NCI-H146 treated with DMSO at 0.1 percent for 48 hours (cell line): Measurements from ENCODE around the gene FLYWCH1.

Experiments used
- DNase-seq: peaks from one replicate; lab custom pipeline; 2025; ENCODE audit not compliant: unreplicated experiment; lab: John Stamatoyannopoulos, UW

Gene FLYWCH1

DNA sequence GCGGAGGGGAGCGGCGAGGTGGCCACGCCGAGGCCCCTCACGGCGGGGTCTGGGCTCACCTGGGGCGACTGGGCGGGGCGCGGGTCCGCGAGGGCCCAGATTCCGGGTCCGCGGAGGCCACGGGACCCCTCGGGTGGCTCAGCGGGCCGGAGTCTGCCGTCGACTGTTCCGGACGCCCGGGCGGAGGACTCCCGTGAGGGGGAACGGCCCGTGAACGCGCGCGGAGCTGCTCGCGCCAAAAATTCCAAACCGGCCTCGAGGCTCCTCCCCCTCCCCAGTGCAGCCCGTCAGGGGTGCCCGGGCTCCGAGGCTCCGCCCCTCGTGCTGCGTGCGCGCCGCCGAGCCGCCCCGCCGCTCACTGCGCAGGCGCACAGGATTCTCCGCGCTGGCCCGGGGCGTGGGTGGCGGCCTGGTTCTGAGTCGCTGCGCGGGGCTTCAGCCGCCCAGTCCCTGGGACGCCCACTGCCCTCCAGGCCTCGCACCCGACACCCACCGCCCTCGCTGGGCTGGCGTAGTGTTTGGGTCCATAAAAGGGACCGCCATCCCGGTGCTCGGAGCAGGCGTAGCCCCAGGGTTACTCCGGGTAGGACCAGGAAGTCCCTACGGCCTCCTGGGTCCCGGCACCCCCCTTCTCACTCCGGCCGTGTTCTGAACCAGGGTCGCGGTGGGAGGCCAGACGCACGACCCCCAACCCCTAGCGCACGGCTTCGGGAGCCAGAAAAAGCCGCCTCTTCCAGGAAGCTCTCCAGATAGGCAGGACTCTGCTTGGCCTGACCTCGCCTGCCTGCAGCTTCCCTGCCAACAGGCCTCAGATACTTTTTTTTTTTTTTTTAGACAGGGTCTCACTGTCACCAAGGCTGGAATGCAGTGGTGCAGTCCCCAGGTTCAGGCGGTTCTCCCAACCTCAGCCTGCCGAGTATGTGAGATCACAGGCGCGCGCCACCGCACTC lies 68.8 kb downstream of the FLYWCH1 start, which contains the start of gene PKMYT1:
Gene PKMYT1, minus strand, starts transcription at position 220 of the 950 bp plus-strand sequence. CDS start 789 bp downstream, outside the sequence.
- peak; percentile 70 for DNase-seq

DNA sequence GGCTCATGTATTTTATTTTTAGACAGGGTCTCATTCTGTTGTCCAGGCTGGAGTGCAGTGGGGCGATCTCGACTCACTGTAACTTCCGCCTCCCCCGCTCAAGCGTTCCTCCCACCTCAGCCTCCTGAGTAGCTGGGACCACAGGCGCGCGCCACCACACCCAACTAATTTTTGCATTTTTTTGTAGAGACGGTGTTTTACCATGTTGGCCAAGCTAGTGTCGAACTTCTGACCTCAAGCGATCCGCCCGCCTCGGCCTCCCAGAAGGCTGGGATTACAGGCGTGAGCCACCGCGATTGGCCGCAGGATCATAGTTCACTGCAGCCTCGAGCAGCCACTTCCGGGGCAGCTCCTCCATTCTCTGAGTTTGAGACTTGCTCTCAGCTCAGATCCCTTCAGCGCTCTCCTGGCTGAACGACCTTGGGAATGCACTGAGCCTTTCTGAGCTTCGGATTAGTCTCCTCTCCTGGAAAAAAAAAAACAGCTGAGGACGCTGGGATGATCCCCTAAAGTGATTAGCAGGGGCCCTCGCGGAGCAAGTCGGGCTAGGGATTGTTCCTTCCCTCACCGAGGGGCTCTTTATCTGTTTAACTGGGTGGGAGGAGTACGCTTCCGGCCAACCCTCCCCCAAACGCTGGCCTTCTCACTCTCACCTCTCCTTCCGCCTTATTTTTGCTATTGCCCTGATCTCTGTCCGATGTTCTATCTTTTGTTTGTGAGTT lies 69.6 kb downstream of the FLYWCH1 start:
- DNase-seq, result no peak

DNA sequence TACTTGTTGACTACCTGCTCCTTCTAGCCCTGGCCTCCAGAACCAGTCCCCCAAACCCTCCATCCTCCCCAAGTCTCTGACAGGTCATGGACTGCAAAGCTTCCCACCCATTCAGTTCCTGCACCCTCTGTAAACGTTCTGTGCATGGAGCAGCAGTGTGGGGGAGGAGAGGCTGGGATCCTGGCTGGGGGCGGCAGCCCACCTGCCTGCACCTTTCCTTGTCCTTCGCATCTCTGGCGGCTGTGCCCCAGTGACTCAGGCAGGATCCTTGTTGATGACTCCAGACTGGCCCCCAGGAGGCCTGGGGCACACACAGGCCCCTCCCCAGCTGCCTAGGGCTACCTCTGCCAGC lies 70.1 kb downstream of the FLYWCH1 start:
- DNase-seq, result no peak

DNA sequence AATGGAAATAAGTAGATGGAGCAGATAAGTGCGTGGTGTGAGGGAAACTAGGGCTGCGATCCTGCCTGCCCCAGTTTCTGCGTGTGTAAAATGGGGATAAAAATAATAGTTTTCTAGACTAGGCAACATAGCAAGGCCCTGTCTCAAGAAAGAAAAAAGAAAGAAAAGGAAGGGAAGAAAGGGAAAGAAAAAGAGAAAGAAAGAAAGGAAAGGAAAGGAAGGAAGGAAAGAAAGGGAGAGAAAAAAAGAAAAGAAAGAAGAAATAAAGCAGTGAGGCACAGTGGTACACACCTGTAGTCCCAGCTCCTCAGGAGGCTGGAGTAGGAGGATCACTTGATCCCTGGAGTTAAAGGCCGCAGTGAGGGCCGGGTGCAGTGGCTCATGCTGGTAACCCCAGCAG lies 70.7 kb downstream of the FLYWCH1 start:
- no peak for DNase-seq

DNA sequence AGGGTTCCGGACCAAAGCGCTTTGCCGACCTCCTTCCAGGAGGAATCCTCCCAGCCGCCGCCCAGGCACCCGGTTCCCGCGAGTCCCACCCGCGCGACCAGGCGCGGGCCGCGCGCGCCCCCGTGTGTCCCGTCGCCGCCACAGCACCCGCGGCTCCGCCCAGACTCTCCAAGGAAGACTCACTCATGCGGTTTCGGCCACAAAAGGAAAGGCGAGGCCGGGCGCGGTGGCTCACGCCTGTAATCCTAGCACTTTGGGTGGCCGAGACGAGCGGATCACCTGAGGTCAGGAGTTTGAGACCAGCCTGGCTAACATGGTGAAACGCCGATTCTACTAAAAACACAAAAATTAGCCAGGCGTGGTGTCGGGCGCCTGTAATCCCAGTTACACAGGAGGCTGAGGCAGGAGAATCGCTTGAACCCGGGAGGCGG lies 72.0 kb downstream of the FLYWCH1 start:
- peak; percentile 72 for DNase-seq

GRCh38 chr16:2985462-2985861 lies 73.7 kb downstream of the FLYWCH1 start:
- no peak for DNase-seq

DNA sequence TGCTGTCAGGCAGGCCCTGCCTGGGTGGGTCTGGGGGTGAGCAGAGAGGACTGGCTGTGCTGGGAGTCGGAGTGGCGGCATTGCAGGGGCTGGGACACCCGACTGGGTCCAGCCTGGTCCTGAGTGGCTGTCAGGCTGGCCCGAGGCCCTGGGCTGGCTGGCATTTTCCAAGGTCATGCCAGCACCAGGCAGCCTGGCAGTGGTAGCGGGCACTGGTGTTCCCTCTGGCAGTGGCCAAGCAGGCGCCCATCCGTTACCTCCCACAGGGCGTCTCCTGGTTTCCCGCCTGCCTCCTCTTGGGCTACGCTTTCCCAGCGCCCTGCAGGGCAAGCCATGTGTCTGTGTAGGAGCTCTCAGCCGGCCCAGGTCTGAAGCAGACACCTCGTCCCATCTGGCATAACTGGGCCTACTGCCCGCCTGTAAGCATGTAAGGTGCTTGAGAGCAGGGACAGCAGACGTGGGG lies 74.2 kb downstream of the FLYWCH1 start:
- DNase-seq, result no peak

DNA sequence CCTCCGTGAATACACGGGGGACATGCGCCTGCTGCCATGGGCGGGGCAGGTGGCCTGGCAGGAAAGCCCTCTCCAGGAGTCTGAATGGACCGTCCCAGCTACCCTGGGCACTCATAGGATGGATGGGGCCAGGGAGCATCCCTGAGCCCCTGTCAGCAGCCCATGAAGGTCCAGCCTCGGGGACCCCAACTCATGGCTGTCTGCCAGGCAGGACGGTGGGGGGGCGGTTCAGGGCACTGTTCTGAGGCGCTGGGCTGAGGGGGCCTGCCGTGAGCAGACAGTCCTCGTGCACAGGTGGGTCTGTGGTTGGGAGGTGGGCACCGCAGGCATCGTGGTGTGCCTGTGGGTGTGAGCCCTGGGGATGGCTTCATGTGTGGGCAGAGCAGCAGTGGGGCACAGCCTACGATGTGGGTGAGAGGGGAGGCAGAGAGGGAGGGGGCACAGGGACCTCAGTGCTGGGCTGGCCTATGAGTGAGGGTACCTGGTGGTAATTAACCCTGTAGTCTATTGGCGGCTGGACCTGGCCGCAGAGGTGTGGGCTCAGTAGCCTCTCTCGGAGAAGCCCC lies 75.0 kb downstream of the FLYWCH1 start:
- no peak for DNase-seq

DNA sequence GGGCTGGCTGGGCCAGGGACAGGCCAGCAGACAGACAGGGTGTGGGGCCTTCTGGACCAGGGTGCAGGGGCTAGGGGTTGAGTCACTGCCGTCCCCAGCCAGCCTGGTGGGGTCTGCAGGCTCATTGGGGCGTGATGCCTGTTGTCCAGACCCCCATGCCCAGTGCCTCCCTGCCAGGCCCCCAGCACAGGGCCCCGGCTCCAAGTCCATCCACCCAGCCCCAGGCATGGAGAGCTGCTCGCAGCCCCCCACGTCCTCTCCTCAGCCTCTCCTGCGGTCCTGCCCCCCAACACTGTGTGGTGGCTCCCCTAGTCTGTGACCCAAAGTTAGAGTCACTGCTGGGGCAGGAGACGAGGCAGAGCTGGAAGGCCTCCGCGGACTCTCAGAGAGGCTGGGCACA lies 75.6 kb downstream of the FLYWCH1 start:
- DNase-seq, result no peak

DNA sequence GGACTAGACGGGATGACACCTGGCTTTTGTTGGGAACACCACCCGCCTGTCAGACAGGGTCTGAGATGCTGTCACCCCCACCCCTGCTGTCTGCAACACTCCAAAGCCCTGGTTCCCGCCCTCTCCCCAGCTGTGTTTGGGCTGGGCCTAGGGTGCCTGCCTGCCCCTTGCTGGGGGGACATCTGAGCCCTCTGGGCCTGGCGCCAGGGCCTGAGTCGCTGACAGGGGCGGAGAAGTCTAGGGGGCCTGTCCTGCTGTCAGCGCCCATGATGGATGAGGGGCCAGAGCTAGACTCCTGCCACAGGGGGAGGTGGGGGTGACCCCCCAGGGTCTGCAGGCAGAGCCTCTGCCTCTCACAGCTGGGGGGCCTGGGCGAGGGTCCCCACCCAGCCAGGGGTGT lies 76.1 kb downstream of the FLYWCH1 start:
- no peak for DNase-seq

GRCh38 chr16:2988590-2989099 lies 76.9 kb downstream of the FLYWCH1 start:
- no peak for DNase-seq

DNA sequence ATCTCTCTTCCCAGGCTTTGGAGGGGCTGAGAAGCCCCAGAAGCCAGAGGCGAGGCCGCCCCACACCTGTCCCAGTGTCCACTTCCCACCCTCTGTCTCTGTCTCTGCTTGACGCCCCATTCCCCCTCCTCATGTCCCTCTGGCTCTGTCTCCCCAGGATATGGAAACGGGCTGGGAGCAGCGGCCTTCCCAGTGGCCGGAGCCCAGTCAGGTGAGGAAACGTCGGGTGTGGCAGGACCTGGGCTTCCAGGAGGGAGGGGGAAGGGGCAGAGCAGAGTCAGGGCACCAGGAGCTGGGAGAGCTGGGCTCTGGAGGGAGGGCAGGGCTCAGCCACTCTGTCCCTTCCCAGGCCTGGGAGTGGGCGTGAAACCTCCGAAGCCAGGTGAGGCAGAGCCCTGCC lies 79.2 kb downstream of the FLYWCH1 start:
- no peak for DNase-seq

- DNase-seq, result no peak
These were observed 80.0 kb downstream of the FLYWCH1 start for GRCh38 chr16:2991566-2992261.

GRCh38 chr16:2992383-2993081 lies 80.8 kb downstream of the FLYWCH1 start:
- no peak for DNase-seq

GRCh38 chr16:2996298-2996697 lies 84.6 kb downstream of the FLYWCH1 start:
- DNase-seq, result no peak

- DNase-seq, result no peak
These were observed 88.2 kb downstream of the FLYWCH1 start for GRCh38 chr16:2999929-3000328.

DNA sequence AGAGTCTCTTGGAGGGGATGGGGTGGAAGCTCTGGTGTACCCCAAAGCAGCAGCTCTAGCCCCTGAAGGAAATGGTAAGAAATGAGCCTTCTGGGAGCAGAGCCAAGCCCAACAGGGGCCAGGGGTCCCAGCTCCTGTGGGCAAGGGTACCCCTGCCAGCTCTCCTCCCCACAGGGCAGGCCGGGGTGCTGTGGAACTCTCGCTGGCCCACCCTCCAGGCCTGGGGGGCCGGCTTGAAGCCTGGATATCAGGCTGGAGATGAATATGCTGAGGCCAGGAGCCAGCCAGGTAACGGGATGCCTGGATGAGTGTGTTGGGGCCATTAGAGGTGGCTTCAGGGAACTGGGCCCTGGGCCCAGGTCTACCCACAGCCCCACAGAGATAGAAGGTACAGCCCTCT lies 88.8 kb downstream of the FLYWCH1 start:
- no peak for DNase-seq
